ENCODE results near the gene LAMB3. TPM values are rescaled to one million over a fixed set of nuclear protein-coding genes. Genes with fewer than 3 reads are reported as not detected.

The LAMB3 gene
- polyA plus RNA-seq, 3 donors: 1.1 to 1.4 (median 1.2) TPM

GRCh38 chr1:209634005-209634737, 18.1 kb downstream of the LAMB3 start:
- DNase-seq: no peak

DNA sequence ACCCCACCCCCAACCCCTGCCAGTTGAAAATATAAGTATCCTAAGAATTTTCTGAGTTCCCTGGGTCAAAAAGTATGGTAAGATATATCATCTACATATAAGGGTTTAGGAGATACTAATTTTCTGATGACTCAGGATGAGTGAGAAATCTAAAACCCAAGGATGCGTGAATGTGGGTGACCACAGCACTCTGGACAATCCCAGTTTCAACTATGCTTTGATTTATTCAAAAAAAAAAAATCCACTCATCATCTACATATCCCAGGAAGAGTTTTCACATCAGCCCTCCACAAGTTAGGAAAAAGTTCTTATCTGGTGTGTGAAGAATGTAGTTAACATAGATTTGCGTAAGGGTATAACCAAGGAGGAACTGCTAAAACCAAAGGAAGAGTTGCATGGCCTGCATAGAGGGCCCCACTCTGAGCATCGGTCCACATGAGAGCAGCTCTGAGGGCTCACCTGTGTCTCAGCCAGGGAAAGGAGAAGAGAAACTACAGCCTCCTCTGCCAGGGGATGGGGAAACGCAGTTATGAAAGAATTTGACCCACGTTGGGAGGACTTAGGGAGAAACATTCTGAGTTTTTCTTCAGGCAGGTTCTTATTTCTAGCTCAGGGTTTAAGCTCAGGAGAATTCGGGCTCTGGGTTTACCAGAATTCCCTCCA, 18.8 kb downstream of the LAMB3 start:
- DNase-seq: no peak

GRCh38 chr1:209630383-209631225, 21.6 kb downstream of the LAMB3 start:
- DNase-seq: no peak

GRCh38 chr1:209629621-209630382, 22.4 kb downstream of the LAMB3 start:
- DNase-seq: no peak

DNA sequence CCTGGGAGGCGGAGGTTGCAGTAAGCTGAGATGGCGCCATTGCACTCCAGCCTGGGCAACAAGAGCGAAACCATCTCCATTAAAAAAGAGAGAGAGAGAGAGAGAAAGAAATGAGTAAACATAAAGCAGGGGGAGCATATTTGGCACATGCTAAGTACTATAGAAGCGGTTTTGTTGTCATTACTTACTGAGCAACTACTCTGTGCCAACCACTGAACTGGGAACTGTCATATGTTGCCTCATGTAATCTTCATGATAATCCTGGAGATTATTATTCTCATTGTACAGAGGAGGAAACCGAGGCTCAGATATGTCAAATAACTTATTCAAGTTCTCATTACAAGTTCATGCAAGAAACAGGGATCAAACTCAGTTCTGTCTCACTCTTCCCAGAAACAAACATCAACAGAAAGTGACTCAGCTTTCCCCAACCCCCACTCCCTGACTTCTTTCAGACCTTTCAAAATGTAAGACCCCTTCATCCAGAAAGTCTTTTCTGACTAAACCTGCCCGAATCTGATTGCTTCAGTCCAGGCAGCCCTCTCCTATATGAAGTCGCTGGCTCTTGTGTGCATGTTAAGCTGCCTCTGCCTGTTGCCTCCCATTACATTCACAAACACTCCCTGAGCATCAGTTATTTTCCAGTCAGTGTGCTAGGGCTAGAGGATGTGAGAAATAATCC, 23.5 kb downstream of the LAMB3 start:
- no peak for DNase-seq

DNA sequence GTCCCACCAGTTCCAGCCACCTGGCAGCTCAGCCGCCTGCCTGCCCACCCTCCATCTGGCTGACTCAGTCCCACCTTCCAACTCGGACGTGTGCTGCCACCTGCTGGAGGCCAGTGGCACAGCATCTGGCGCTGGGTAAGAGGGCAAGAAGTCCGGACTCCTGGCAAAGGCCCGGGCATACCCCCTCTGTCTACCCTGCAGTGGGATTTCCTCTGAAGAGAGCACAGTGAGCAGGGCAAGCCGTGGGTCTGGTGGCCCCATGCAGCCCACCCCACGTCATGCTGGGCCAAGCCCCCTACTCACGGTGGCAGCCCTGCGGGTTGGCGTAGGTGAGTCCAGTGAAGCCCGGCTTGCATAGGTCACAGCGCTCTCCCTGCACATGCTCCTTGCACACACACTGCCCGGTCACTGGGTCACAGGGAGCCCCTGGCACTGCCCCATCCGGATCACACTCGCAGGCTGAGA, 24.5 kb downstream of the LAMB3 start:
- DNase-seq: peak; percentile 77

- no peak for DNase-seq
Measured at GRCh38 chr1:209627027-209627731, 25.0 kb downstream of the LAMB3 start.

DNA sequence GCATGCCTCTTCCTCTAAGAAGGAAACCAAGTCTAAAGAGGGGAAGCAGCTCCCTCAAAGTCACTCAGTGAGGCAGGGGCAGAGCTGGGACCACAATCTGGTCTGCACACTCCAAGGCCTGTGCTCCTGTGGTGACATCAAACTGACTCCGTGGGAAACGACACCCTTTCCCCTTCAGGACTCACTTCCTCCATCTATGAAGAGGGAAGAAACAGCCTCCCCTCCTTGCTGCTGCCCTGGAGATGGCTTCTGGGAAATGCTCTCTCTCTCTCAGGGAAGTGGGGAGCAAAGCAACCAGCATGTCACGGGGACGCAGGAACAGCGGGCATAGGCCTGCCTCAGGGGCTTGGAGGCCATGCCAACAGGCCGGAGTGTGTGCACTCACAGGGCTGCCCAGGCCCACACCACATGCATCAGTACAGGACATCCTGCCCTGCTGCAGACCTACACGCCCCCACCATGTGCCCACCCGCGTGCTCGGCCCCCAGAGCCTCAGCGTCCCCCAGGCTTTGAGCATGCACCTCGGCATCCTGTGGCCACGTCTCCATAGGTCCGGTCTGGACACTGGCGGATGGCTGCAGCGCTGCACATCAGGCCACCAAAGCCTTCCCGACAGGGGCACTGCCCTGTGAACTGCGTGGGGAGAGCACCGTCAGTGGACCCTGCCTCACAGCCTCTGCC, 25.7 kb downstream of the LAMB3 start:
- no peak for DNase-seq

DNA sequence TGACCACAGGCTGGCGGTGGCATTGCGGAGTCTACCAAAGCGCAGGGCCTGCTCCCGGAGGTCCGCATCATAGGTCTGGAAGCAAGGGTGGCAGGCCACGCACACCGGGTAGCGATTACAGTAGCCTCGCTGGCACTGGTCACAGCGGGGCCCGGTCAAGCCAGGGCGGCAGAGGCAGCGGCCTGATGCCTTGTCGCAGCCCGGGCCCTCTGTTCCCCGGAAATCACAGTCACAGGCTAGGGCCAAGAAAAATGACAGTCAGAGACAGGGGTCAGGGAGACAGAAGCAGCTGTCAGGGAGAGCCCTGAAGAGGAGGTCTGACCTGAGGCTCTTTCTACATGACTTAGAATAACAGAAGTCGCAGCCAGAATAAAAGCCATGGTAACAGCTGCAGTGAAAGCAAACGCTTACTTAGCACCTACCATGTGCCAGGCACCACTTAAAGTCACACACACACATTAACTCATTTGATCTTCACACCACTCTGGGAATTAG, 26.4 kb downstream of the LAMB3 start:
- no peak for DNase-seq

- DNase-seq: no peak
Measured at GRCh38 chr1:209624558-209625549, 27.4 kb downstream of the LAMB3 start.

DNA sequence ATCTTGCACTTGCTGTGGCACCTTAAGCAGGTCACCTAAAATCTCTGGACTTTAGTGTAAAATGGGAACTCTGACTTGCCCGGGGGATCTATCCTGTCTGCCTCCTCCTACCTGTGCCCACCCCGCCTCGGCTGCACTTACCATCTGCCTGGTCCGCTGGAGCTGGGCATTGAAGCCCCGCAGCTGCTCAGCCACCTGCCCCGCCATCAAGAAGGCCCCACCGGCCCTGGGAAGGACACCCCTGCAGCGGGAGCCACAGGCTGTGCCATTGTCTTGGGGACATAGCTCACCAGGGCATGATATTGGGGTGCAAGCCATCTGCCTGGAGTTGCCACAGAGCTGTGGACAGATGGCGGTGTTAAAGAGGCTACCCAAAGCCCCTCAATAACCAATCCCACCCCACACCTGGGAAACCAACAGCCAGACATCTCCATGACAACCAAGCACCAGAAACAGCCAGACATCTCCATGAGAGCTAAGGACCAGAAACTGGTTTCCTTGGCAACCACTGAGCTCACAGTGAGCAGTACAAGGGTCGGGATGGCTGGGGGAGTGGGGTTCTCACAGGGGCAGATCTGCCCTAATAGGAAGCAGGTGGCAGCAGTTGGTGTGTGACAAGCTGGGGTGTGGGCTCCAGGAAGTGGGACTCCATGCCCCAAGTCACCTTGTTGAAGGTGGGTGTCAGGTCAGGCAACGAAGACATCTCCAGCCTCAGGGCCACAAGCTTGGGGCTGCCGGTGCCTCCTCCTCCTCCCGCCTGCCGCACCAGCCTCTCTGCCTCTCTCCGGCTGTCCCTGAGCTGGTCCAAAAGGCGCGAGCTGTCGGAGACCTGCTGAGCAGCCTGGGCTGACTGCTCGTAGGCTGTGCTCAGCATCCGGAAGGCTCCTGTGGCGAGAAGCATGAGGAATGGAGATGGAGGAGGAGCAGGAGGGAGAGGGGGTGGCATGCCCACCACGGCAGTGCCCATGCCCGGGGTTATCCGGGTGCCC, 29.1 kb downstream of the LAMB3 start:
- no peak for DNase-seq

DNA sequence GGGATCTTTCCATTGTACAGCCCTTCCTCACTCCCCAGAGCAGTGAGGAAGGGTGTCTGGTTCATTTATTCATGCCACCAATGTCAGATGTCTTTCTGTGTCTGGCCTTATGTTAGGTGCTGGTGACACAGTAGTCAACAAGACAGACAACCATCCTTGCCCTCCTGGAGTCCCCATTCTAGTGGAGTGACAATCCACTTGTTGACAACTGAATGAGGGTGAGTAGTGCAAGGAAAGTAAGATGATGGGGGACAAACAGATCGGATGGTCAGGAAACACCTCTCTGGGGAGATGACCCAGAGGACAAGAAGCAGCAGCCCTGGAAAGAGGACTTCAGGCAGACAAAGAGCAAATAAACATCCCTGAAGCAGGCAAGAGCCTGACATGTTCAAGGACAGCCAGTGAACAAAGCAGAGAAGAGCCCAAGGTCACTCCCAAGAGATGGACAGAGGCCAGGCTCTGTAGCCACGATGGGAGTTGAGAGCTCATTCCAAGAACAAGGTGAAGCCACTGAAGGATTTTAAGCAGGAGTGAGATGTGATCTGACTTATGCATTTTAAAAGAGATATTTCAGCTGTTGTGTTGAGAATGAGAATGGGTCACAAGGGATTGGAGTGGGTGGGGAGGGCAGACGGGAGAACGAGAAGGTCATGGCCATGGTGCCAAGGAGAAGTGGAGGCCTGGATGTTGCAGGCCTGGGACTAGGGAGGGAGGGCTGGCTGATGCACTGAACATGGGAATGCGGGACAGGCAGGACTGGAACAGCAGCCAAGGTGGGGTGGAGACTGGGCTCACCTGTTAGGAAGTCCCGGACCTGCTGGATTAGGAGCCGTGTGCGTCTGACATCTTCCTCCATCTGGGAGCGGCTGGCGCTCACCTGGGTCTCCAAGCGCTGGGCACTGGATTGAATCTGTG, 30.2 kb downstream of the LAMB3 start:
- no peak for DNase-seq

DNA sequence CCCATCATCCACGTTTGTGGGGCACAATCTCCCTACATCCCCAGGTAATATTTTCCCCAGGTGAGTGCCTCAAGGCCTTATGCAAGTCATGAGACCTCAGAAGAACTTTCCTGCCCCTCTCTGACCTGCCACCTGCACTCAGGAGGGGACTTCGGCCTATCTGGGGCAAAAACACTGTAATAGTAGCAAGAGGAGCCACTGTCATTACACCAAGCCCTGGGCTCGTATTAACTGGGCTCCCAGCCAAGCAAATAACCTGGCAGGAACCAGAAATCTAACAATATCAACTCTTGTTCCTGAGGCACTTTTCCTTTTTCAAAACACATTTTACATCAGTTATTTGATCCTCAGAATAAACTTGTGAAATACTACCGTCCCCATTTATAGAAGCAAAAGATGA, 30.9 kb downstream of the LAMB3 start:
- DNase-seq: no peak

- DNase-seq: no peak
Measured at GRCh38 chr1:209620487-209620884, 31.7 kb downstream of the LAMB3 start.

- no peak for DNase-seq
Measured at GRCh38 chr1:209619696-209620486, 32.3 kb downstream of the LAMB3 start.

Data from renal pelvis (tissue), 4 donors.